IMR-90 (cell line): ENCODE results near the gene UVSSA. TPM values are rescaled to one million over a fixed set of nuclear protein-coding genes. Genes with fewer than 3 reads are reported as not detected.

Experiments
- ATAC-seq: fragments of 200-7000 bp; cut with Tn5 transposase; 2 replicates; pipeline ENCODE4 v1.9.1; 2020; ENCODE audit warnings: low read depth, mild to moderate bottlenecking, moderate library complexity
- BruUV-seq: library from RNA; stranded (reverse); fragments of 400-500 nt; replicated peaks from 2 replicates; lab custom pipeline; 2021; lab: Mats Ljungman, UMichigan
- CTCF ChIA-PET: fragments of 300-600 bp; formaldehyde crosslinking; extraction: SDS; loops from one replicate; lab custom pipeline; 2021; ENCODE audit warnings: antibody characterized with exemption; lab: Yijun Ruan, JAX
- POLR2A ChIA-PET: fragments of 300-600 bp; sonication (Branson Sonifier 250); formaldehyde crosslinking; loops from one replicate; lab custom pipeline; 2022; ENCODE audit warnings: antibody characterized with exemption; ENCODE audit not compliant: unreplicated experiment; lab: Charles Lee
- DNase-seq: peaks from one replicate; pipeline ENCODE4 v3.0.0; 2013
- H2AFZ ChIP-seq: replicated peaks from 2 replicates; pipeline ENCODE3; 2013; ENCODE audit warnings: low read length, mild to moderate bottlenecking; ENCODE audit not compliant: poor library complexity
- H2AK5ac ChIP-seq: 2 replicates; pipeline ENCODE4 v1.6.1; 2013; ENCODE audit warnings: low read depth, low read length, inconsistent platforms
- H2AK9ac ChIP-seq: replicated peaks from 2 replicates; pipeline ENCODE3; 2013; ENCODE audit warnings: mild to moderate bottlenecking, low read depth, low read length, moderate library complexity; ENCODE audit not compliant: poor library complexity
- H2BK120ac ChIP-seq: 2 replicates; pipeline ENCODE4 v1.6.1; 2013; ENCODE audit warnings: low read depth, low read length, inconsistent platforms
- H2BK15ac ChIP-seq: 3 replicates; pipeline ENCODE4 v1.6.1; 2013; ENCODE audit warnings: low read depth, low read length, inconsistent platforms
- H2BK20ac ChIP-seq: 2 replicates; pipeline ENCODE4 v1.6.1; 2013; ENCODE audit warnings: low read depth, mild to moderate bottlenecking, inconsistent platforms, low read length, moderate library complexity
- H2BK5ac ChIP-seq: 2 replicates; pipeline ENCODE4 v1.6.1; 2013; ENCODE audit warnings: mild to moderate bottlenecking, low read depth, low read length, inconsistent platforms; ENCODE audit not compliant: poor library complexity, severe bottlenecking
- H3K14ac ChIP-seq: replicated peaks from 2 replicates; pipeline ENCODE4 v1.6.1; 2013; ENCODE audit warnings: low read depth, low read length, inconsistent platforms
- H3K18ac ChIP-seq: 2 replicates; pipeline ENCODE4 v1.6.1; 2013; ENCODE audit warnings: low read depth, low read length, control low read depth
- H3K23ac ChIP-seq: 2 replicates; pipeline ENCODE4 v1.6.1; 2013; ENCODE audit warnings: low read depth, low read length, inconsistent platforms
- H3K27ac ChIP-seq: 2 replicates; pipeline ENCODE4 v1.5.1; 2013; ENCODE audit warnings: mild to moderate bottlenecking, control low read depth, low read length; ENCODE audit not compliant: insufficient read depth
- H3K27me3 ChIP-seq: 2 replicates; pipeline ENCODE4 v1.6.1; 2013; ENCODE audit warnings: low read length; ENCODE audit not compliant: control insufficient read depth, insufficient read depth
- H3K36me3 ChIP-seq: 2 replicates; pipeline ENCODE4 v1.6.1; 2013; ENCODE audit warnings: low read length, mixed read lengths; ENCODE audit not compliant: control insufficient read depth, insufficient read depth
- H3K4ac ChIP-seq: 2 replicates; pipeline ENCODE4 v1.6.1; 2013; ENCODE audit warnings: low read depth, low read length, inconsistent platforms
- H3K4me1 ChIP-seq: 2 replicates; pipeline ENCODE4 v1.6.1; 2013; ENCODE audit warnings: low read length, mixed read lengths; ENCODE audit not compliant: control insufficient read depth, insufficient read depth
- H3K4me2 ChIP-seq: 2 replicates; pipeline ENCODE4 v1.6.1; 2013; ENCODE audit warnings: low read depth, mild to moderate bottlenecking, control low read depth, low read length, moderate library complexity
- H3K4me3 ChIP-seq: 2 replicates; pipeline ENCODE4 v1.5.1; 2013; ENCODE audit warnings: low read depth, mild to moderate bottlenecking, control low read depth, low read length, moderate library complexity; ENCODE audit not compliant: insufficient read depth
- H3K56ac ChIP-seq: 2 replicates; pipeline ENCODE4 v1.6.1; 2013; ENCODE audit warnings: low read length, inconsistent platforms; ENCODE audit not compliant: insufficient read depth; ENCODE audit errors: extremely low read depth
- H3K79me1 ChIP-seq, 2 experiments: 2 replicates each; pipeline ENCODE4 v1.6.1; 2013; ENCODE audit warnings: low read length in 2 of 2, inconsistent platforms in 1 of 2, low read depth in 1 of 2
- H3K9ac ChIP-seq: 2 replicates; pipeline ENCODE4 v1.6.1; 2013; ENCODE audit warnings: low read depth, low read length, control low read depth
- H3K9me1 ChIP-seq: 2 replicates; pipeline ENCODE4 v1.6.1; 2013; ENCODE audit warnings: low read length, inconsistent platforms; ENCODE audit not compliant: insufficient read depth
- H3K9me3 ChIP-seq: 2 replicates; pipeline ENCODE4 v1.6.1; 2013; ENCODE audit warnings: low read length; ENCODE audit not compliant: control insufficient read depth, insufficient read depth
- H4K20me1 ChIP-seq: 2 replicates; pipeline ENCODE4 v1.6.1; 2013; ENCODE audit warnings: low read length, inconsistent platforms; ENCODE audit not compliant: insufficient read depth
- H4K5ac ChIP-seq: 2 replicates; pipeline ENCODE4 v1.6.1; 2013; ENCODE audit warnings: mild to moderate bottlenecking, low read depth, low read length, control low read depth
- H4K8ac ChIP-seq, 2 experiments: 2 replicates each; pipeline ENCODE4 v1.6.1; 2013; ENCODE audit warnings: low read depth in 2 of 2, low read length in 2 of 2, control low read depth in 1 of 2, inconsistent platforms in 1 of 2
- H4K91ac ChIP-seq: 2 replicates; pipeline ENCODE4 v1.6.1; 2013; ENCODE audit warnings: low read depth, low read length, inconsistent platforms; ENCODE audit not compliant: insufficient read depth
- BHLHE40 ChIP-seq: fragments of 150-350 bp; IDR thresholded peaks from 2 replicates; pipeline ENCODE4 v1.6.1; 2016; ENCODE audit warnings: mild to moderate bottlenecking, low read depth, low read length
- CEBPB ChIP-seq: IDR thresholded peaks from 2 replicates; pipeline ENCODE4 v1.6.1; 2012; ENCODE audit warnings: low read depth, low read length, improper control_type of control experiment
- CHD1 ChIP-seq: IDR thresholded peaks from 2 replicates; pipeline ENCODE4 v1.6.1; 2012; ENCODE audit warnings: low read depth, low read length, improper control_type of control experiment
- CTCF ChIP-seq: conservative IDR thresholded peaks from 2 replicates; pipeline ENCODE4 v1.5.1; 2012; ENCODE audit warnings: mild to moderate bottlenecking, low read depth, low read length, improper control_type of control experiment
- ELK1 ChIP-seq: fragments of 150-350 bp; IDR thresholded peaks from 2 replicates; pipeline ENCODE4 v1.6.1; 2016; ENCODE audit warnings: low read depth, mild to moderate bottlenecking, low read length, moderate library complexity, borderline replicate concordance
- FOS ChIP-seq: fragments of 150-350 bp; IDR thresholded peaks from 2 replicates; pipeline ENCODE4 v1.6.1; 2016; ENCODE audit warnings: low read depth, low read length
- MAFK ChIP-seq: IDR thresholded peaks from 2 replicates; pipeline ENCODE4 v1.6.1; 2012; ENCODE audit warnings: low read depth, low read length, improper control_type of control experiment
- MAZ ChIP-seq: IDR thresholded peaks from 2 replicates; pipeline ENCODE4 v1.6.1; 2012; ENCODE audit warnings: low read depth, mild to moderate bottlenecking, low read length, improper control_type of control experiment, moderate library complexity, borderline replicate concordance
- MXI1 ChIP-seq: IDR thresholded peaks from 2 replicates; pipeline ENCODE4 v1.6.1; 2012; ENCODE audit warnings: low read depth, mild to moderate bottlenecking, low read length, moderate library complexity, borderline replicate concordance
- NFE2L2 ChIP-seq: fragments of 150-350 bp; IDR thresholded peaks from 2 replicates; pipeline ENCODE4 v1.6.1; 2016; ENCODE audit warnings: low read depth, mild to moderate bottlenecking, low read length
- POLR2A ChIP-seq: IDR thresholded peaks from 2 replicates; pipeline ENCODE4 v1.6.1; 2012; ENCODE audit warnings: mild to moderate bottlenecking, low read depth, low read length
- RAD21 ChIP-seq: IDR thresholded peaks from 2 replicates; pipeline ENCODE4 v1.6.1; 2012; ENCODE audit warnings: low read length, improper control_type of control experiment
- RCOR1 ChIP-seq: IDR thresholded peaks from 2 replicates; pipeline ENCODE4 v1.6.1; 2012; ENCODE audit warnings: mild to moderate bottlenecking, low read length, improper control_type of control experiment; ENCODE audit not compliant: insufficient replicate concordance
- RFX5 ChIP-seq: IDR thresholded peaks from 2 replicates; pipeline ENCODE4 v1.8.0; 2012; ENCODE audit warnings: low read depth, mild to moderate bottlenecking, low read length, moderate library complexity
- SMC3 ChIP-seq: fragments of 150-350 bp; IDR thresholded peaks from 2 replicates; pipeline ENCODE4 v1.6.1; 2016; ENCODE audit warnings: low read depth, mild to moderate bottlenecking, antibody characterized with exemption, low read length, moderate library complexity
- USF2 ChIP-seq: fragments of 150-350 bp; IDR thresholded peaks from 2 replicates; pipeline ENCODE4 v1.6.1; 2017; ENCODE audit warnings: mild to moderate bottlenecking, antibody characterized with exemption, low read length, low read depth
- WGBS, 2 experiments: methylation state at CpG; one replicate each; pipeline versions ENCODE4 v1.1.5 to v1.1.7; 2013; ENCODE audit warnings: missing lambda C conversion rate in 2 of 2; ENCODE audit not compliant: insufficient read length in 1 of 2; ENCODE audit errors: extremely low coverage in 2 of 2; 5-methylcytosine and 5-hydroxymethylcytosine counted together
- dilution Hi-C: fragments of 300-500 bp; cut with HindIII; formaldehyde crosslinking; loops from one replicate; pipeline ENCODE4 v1.14.3; 2018; ENCODE audit warnings: low sequenced_read_pairs; ENCODE audit not compliant: unreplicated experiment
- in situ Hi-C: fragments of 300-500 bp; cut with MboI; formaldehyde crosslinking; loops from 3 replicates; pipeline ENCODE4 v1.14.3; 2019; ENCODE audit warnings: low sequenced_read_pairs, inconsistent platforms, mixed read lengths
- intact Hi-C: fragments of 100-400 bp; cut with micrococcal nuclease; formaldehyde crosslinking; loops from 2 replicates; pipeline ENCODE4 v1.10.0; 2022
- polyA plus RNA-seq, 3 experiments: library from polyadenylated mRNA; depleted of rRNA; stranded (reverse); fragments of >200 nt; gene quantifications; 2 replicates each; pipeline ENCODE4 v1.2.3, GENCODE V29; 2012; ENCODE audit warnings: low replicate concordance in 1 of 3
- total RNA-seq: library from RNA; depleted of rRNA; stranded (reverse); fragments of >200 nt; gene quantifications from 2 replicates; pipeline ENCODE4 v1.2.3, GENCODE V29; 2012

Gene UVSSA
- total and polyA plus RNA-seq, 2 of the 4 experiments (the other 2 are of a cell fraction): 1.4 to 8.4 TPM

GRCh38 chr4:1315836-1316536 is 31.0 kb upstream of the UVSSA start:
- Histone ChIP-seq H2AFZ (peak overlapping the region; percentile 51), H3K23ac (no peak overlapping the region), H2AK5ac (no peak overlapping the region), H3K9ac (no peak overlapping the region), H3K9me3 (no peaks in the 10 kb centered on the region), H3K56ac (no peak overlapping the region), H3K27ac (no peak overlapping the region), H2BK15ac (no peak overlapping the region), H3K36me3 (peaks cover 55% of the 10 kb centered on the region), H3K79me1 (peaks cover 15 to 66% of the 10 kb centered on the region in 2 experiments), H2BK120ac (no peak overlapping the region), H3K4ac (no peak overlapping the region), H3K27me3 (no peaks in the 10 kb centered on the region), H3K14ac (no peak overlapping the region), H4K20me1 (peaks cover 14% of the 10 kb centered on the region), H2BK5ac (no peak overlapping the region), H4K91ac (no peak overlapping the region), H3K4me1 (no peaks in the 10 kb centered on the region), H3K4me3 (no peak overlapping the region), H2AK9ac (peak overlapping the region; percentile 42), H3K18ac (no peak overlapping the region), H3K4me2 (no peak overlapping the region), H3K9me1 (peaks cover 7% of the 10 kb centered on the region; the same call in 1 of the 2 replicates), H4K5ac (no peak overlapping the region), H2BK20ac (no peak overlapping the region), H4K8ac (no peak overlapping the region)
- WGBS, 2 experiments: 99% methylated on average over 14 of the region's 27 CpGs; no CpG with 5 or more reads in 1 of the 2 experiments
- in situ Hi-C loops: no loop called here
- ATAC-seq: no peak
- no TSS peak for BruUV-seq
- intact Hi-C loops: no loop called here
- TF ChIP-seq MAFK (no peak), RAD21 (no peak), BHLHE40 (no peak), RFX5 (no peak), CHD1 (no peak), RCOR1 (no peak), NFE2L2 (no peak), ELK1 (no peak), POLR2A (no peak), MAZ (no peak), CTCF (no peak), SMC3 (no peak), MXI1 (no peak), FOS (no peak), CEBPB (no peak), USF2 (no peak)
- POLR2A ChIA-PET: no interaction called here
- CTCF ChIA-PET: no interaction called here
- dilution Hi-C loops: no loop called here
- DNase-seq: no peak
